ENCODE results near the gene ABCC5. TPM values are rescaled to one million over a fixed set of nuclear protein-coding genes. Genes with fewer than 3 reads are reported as not detected.

The ABCC5 gene
- total RNA-seq (2022; extraction: Qiagen RNA extraction): 13.2 to 17.8 TPM (median 15.7 TPM) in 5 replicates

GRCh38 chr3:184017672-184018423, at the start of gene ABCC5:
TSS of gene ABCC5 (minus strand) at chr3:184017884. CDS start at chr3:184014392, 3,492 bp downstream.

GRCh38 chr3:184052767-184053166, 35.1 kb upstream of the ABCC5 start, which contains the start of gene HTR3C:
TSS of gene HTR3C (plus strand) at chr3:184053047. CDS start at chr3:184053081, 34 bp downstream.

GRCh38 chr3:184031187-184031792, 13.6 kb upstream of the ABCC5 start, which contains the start of gene HTR3D:
TSS of gene HTR3D (plus strand) at chr3:184031742. CDS start at chr3:184031742, 0 bp downstream.

GRCh38 chr3:183884427-183885296, 133.0 kb downstream of the ABCC5 start, which contains the start of gene PARL:
TSS of gene PARL (minus strand) at chr3:183884880. CDS start at chr3:183884846, 34 bp downstream.

Other genes starting within 250 kb of the ABCC5 start
- gene MAP6D1, start 192.3 kb downstream of the ABCC5 start, total RNA-seq (2022; extraction: Qiagen RNA extraction): 5.6 to 7.2 TPM (median 6.6 TPM) in 5 replicates
- 58.2 to 74.9 TPM (median 66.4 TPM) in 5 replicates for gene PARL, start 133.0 kb downstream of the ABCC5 start, total RNA-seq (2022; extraction: Qiagen RNA extraction)
- not detected in 5 replicates for gene HTR3D, start 13.9 kb upstream of the ABCC5 start, total RNA-seq (2022; extraction: Qiagen RNA extraction)
- gene HTR3C, start 35.2 kb upstream of the ABCC5 start, total RNA-seq (2022; extraction: Qiagen RNA extraction): not detected in 5 replicates
- not detected in 5 replicates for gene HTR3E, start 79.2 kb upstream of the ABCC5 start, total RNA-seq (2022; extraction: Qiagen RNA extraction)
- 27.1 to 29.4 TPM (median 28.7 TPM) in 5 replicates for gene EIF2B5, start 117.5 kb upstream of the ABCC5 start, total RNA-seq (2022; extraction: Qiagen RNA extraction)
- gene DVL3, start 137.5 kb upstream of the ABCC5 start, total RNA-seq (2022; extraction: Qiagen RNA extraction): 19.5 to 26.2 TPM (median 23.2 TPM) in 5 replicates
- gene AP2M1, start 157.0 kb upstream of the ABCC5 start, total RNA-seq (2022; extraction: Qiagen RNA extraction): 291 to 307 TPM (median 298 TPM) in 5 replicates
- 29.7 to 35.9 TPM (median 33.4 TPM) in 5 replicates for gene ABCF3, start 168.3 kb upstream of the ABCC5 start, total RNA-seq (2022; extraction: Qiagen RNA extraction)
- gene VWA5B2, start 211.7 kb upstream of the ABCC5 start, total RNA-seq (2022; extraction: Qiagen RNA extraction): 0.25 to 0.60 TPM (median 0.40 TPM) in 5 replicates
- 59.2 to 80.4 TPM (median 71.4 TPM) in 5 replicates for gene ALG3, start 231.1 kb upstream of the ABCC5 start, total RNA-seq (2022; extraction: Qiagen RNA extraction)
- gene EEF1AKMT4, start 231.8 kb upstream of the ABCC5 start, total RNA-seq (2022; extraction: Qiagen RNA extraction): 8.8 to 13.1 TPM (median 11.3 TPM) in 5 replicates
- 0.78 to 1.7 TPM (median 1.4 TPM) in 5 replicates for gene CAMK2N2, start 243.7 kb upstream of the ABCC5 start, total RNA-seq (2022; extraction: Qiagen RNA extraction)

Measured in A549 treated with Hydrocortisone at 1 μM for 4 hours (cell line).